GM12878 (cell line): ENCODE results near the gene ABCA4. TPM values are rescaled to one million over a fixed set of nuclear protein-coding genes. Genes with fewer than 3 reads are reported as not detected.

Experiments used
- ATAC-seq: fragments of 200-7000 bp; cut with Tn5 transposase; 3 replicates; pipeline ENCODE4 v1.9.1; 2020; ENCODE audit warnings: mild to moderate bottlenecking, moderate library complexity
- BruUV-seq: library from RNA; stranded (reverse); fragments of 400-500 nt; replicated peaks from 2 replicates; lab custom pipeline; 2021; lab: Mats Ljungman, UMichigan
- CTCF ChIA-PET: fragments of 300-600 bp; sonication (Branson Sonifier 250); formaldehyde crosslinking; extraction: SDS; loops from one replicate; lab custom pipeline; 2021; ENCODE audit warnings: inconsistent platforms; lab: Yijun Ruan, JAX
- POLR2A ChIA-PET: fragments of 350-600 bp; formaldehyde crosslinking; extraction: SDS; loops from one replicate; lab custom pipeline; 2021; ENCODE audit warnings: inconsistent platforms; lab: Charles Lee
- RAD21 ChIA-PET: fragments of 300-600 bp; sonication (Branson Sonifier 250); formaldehyde crosslinking; loops from one replicate; lab custom pipeline; 2023; ENCODE audit warnings: antibody characterized with exemption; ENCODE audit not compliant: unreplicated experiment; lab: Charles Lee
- SMC1A ChIA-PET: fragments of 300-600 bp; sonication (Branson Sonifier 250); formaldehyde crosslinking; loops from one replicate; lab custom pipeline; 2023; ENCODE audit not compliant: unreplicated experiment, uncharacterized antibody; lab: Charles Lee
- DNase-seq: peaks from one replicate; pipeline ENCODE4 v3.0.0-alpha.2; 2011; ENCODE audit warnings: low read depth, low spot score
- FAIRE-seq: peaks from 3 replicates; lab custom pipeline; 2011; peaks lifted over from hg19 to GRCh38; lab: Jason Lieb, UNC
- H2AFZ ChIP-seq: 2 replicates; pipeline ENCODE4 v1.6.0; 2011; ENCODE audit warnings: low read depth, low read length, control low read depth; ENCODE audit not compliant: control insufficient read depth
- H3K27ac ChIP-seq: 2 replicates; pipeline ENCODE4 v1.5.1; 2011; ENCODE audit warnings: control low read depth; ENCODE audit not compliant: control insufficient read depth, insufficient read depth
- H3K27me3 ChIP-seq, 2 experiments: replicated peaks in 1 of 2; 2 replicates each; pipeline versions ENCODE4 v1.6.0 to v1.6.1; 2011; ENCODE audit warnings: low read length in 1 of 2; ENCODE audit not compliant: control insufficient read depth in 2 of 2, insufficient read depth in 2 of 2
- H3K36me3 ChIP-seq, 2 experiments: 2 replicates each; pipeline ENCODE4 v1.5.1; 2011; ENCODE audit warnings: low read length in 1 of 2; ENCODE audit not compliant: control insufficient read depth in 2 of 2, insufficient read depth in 2 of 2
- H3K4me1 ChIP-seq: 2 replicates; pipeline ENCODE4 v1.6.1; 2011; ENCODE audit warnings: mild to moderate bottlenecking, low read length, moderate library complexity, mixed read lengths; ENCODE audit not compliant: control insufficient read depth, insufficient read depth
- H3K4me2 ChIP-seq: 2 replicates; pipeline ENCODE4 v1.6.0; 2011; ENCODE audit warnings: control low read depth; ENCODE audit not compliant: control insufficient read depth, insufficient read depth
- H3K4me3 ChIP-seq: fragments of 200-600 bp; sonication (generic); 2 replicates; pipeline ENCODE4 v1.5.1; 2016
- H3K79me2 ChIP-seq: 2 replicates; pipeline ENCODE4 v1.6.0; 2011; ENCODE audit warnings: low read length; ENCODE audit not compliant: control insufficient read depth, insufficient read depth
- H3K9ac ChIP-seq: 2 replicates; pipeline ENCODE4 v1.8.0; 2011; ENCODE audit warnings: low read length, control low read depth, mixed read lengths; ENCODE audit not compliant: control insufficient read depth, insufficient read depth
- H3K9me3 ChIP-seq: replicated peaks from 3 replicates; pipeline ENCODE4 v1.5.1; 2011; ENCODE audit warnings: mild to moderate bottlenecking, low read length; ENCODE audit not compliant: control insufficient read depth, insufficient read depth
- H4K20me1 ChIP-seq: 2 replicates; pipeline ENCODE4 v1.6.0; 2011; ENCODE audit not compliant: control insufficient read depth, insufficient read depth
- BMI1 ChIP-seq: fragments of 450-650 bp; IDR thresholded peaks from 2 replicates; pipeline ENCODE4 v1.6.1; 2016; ENCODE audit warnings: mild to moderate bottlenecking, moderate library complexity, borderline replicate concordance
- CTCF ChIP-seq, 3 experiments: IDR thresholded peaks in 2 of 3; conservative IDR thresholded peaks in 1 of 3; 2 replicates each; pipeline ENCODE4 v1.5.1; 2011; ENCODE audit warnings: low read depth in 3 of 3, low read length in 3 of 3, mild to moderate bottlenecking in 3 of 3, control low read depth in 2 of 3, moderate library complexity in 2 of 3, inconsistent platforms in 1 of 3, mixed read lengths in 1 of 3; ENCODE audit not compliant: control insufficient read depth in 2 of 3, insufficient read depth in 1 of 3; ENCODE audit errors: extremely low read depth in 1 of 3
- FOXM1 ChIP-seq: IDR thresholded peaks from 2 replicates; pipeline ENCODE4 v1.6.1; 2012; ENCODE audit warnings: low read depth, mild to moderate bottlenecking, inconsistent platforms, low read length, moderate library complexity
- LARP7 ChIP-seq: fragments of 450-650 bp; IDR thresholded peaks from 2 replicates; pipeline ENCODE4 v1.6.1; 2017; ENCODE audit warnings: mild to moderate bottlenecking
- NFXL1 ChIP-seq: fragments of 450-650 bp; IDR thresholded peaks from 2 replicates; pipeline ENCODE4 v1.6.1; 2017; ENCODE audit warnings: antibody characterized with exemption, mild to moderate bottlenecking, borderline replicate concordance
- RAD21 ChIP-seq: IDR thresholded peaks from 2 replicates; pipeline ENCODE4 v1.6.1; 2011; ENCODE audit warnings: mild to moderate bottlenecking, low read depth, low read length, moderate library complexity; ENCODE audit not compliant: insufficient read depth
- STAT1 ChIP-seq: fragments of 450-650 bp; conservative IDR thresholded peaks from 2 replicates; pipeline ENCODE4 v1.6.1; 2014; ENCODE audit warnings: antibody characterized with exemption, mild to moderate bottlenecking
- TCF3 ChIP-seq: IDR thresholded peaks from 2 replicates; pipeline ENCODE4 v1.6.1; 2012; ENCODE audit warnings: low read depth, mild to moderate bottlenecking, low read length, borderline replicate concordance; ENCODE audit not compliant: insufficient read depth
- ZNF207 ChIP-seq: fragments of 450-650 bp; IDR thresholded peaks from 2 replicates; pipeline ENCODE4 v1.6.1; 2014; ENCODE audit warnings: antibody characterized with exemption, mild to moderate bottlenecking, borderline replicate concordance
- WGBS: methylation state at CpG from one replicate; pipeline ENCODE4 v1.1.6; 2016; ENCODE audit warnings: low lambda C conversion rate; ENCODE audit not compliant: insufficient replicate concordance, insufficient coverage; ENCODE audit errors: missing lambda C conversion rate; 5-methylcytosine and 5-hydroxymethylcytosine counted together
- in situ Hi-C: fragments of 300-500 bp; cut with MboI; formaldehyde crosslinking; loops from 9 replicates; pipeline ENCODE4 v1.14.3; 2018; ENCODE audit warnings: mixed read lengths
- intact Hi-C: fragments of 100-400 bp; cut with micrococcal nuclease; formaldehyde crosslinking; loops from one replicate; pipeline ENCODE4 v1.14.2; 2022; ENCODE audit not compliant: unreplicated experiment
- polyA plus RNA-seq, 11 experiments: library from polyadenylated mRNA; depleted of rRNA in 4 of 11; unstranded in 6 of 11; stranded (reverse) in 5 of 11; fragments of >200 nt; fragmentation: Nextera tagmentation in 4 of 11; fragmentation: Illumina TruSeq in 1 of 11; extraction: Ambion mirVana in 4 of 11; extraction: Trizol in 1 of 11; gene quantifications; 1 replicate in 1 of 11; 2 replicates in 10 of 11; pipeline versions ENCODE4 v1.2.1 to v1.2.3, GENCODE V29; 2011 to 2016; ENCODE audit warnings: inconsistent platforms in 2 of 11, missing spikeins in 2 of 11, low read depth in 1 of 11
- total RNA-seq, 4 experiments: library from RNA; depleted of rRNA in 3 of 4; stranded (reverse); fragments of >200 nt in 3 of 4; fragmentation: Illumina TruSeq in 1 of 4; extraction: Trizol in 1 of 4; gene quantifications; 2 replicates each; pipeline versions ENCODE4 v1.2.1 to v1.2.3, GENCODE V29; 2013 to 2021
- TF ChIP-seq, protein P1 (sequence below): IDR thresholded peaks from 2 replicates; pipeline ENCODE4 v1.6.1; 2011; ENCODE audit warnings: mild to moderate bottlenecking, low read depth, low read length, moderate library complexity; ENCODE audit not compliant: insufficient replicate concordance

ABCA4 gene
- total and polyA plus RNA-seq, 10 of the 15 experiments (the other 5 are each of a cell fraction or from before 2014, with no cell fraction given), result 0.03 to 0.28 (median 0.11) TPM; not detected in 3

- no peak overlapping the region for H3K9ac ChIP-seq
- H3K36me3 ChIP-seq, result no peaks in the 10 kb centered on the region
- WGBS, result 30% methylated on average over 10 of the region's 10 CpGs
- no peak overlapping the region for H3K27ac ChIP-seq
- no peak overlapping the region for H2AFZ ChIP-seq
- in situ Hi-C loops (no loop called here), intact Hi-C loops (no loop called here)
- ATAC-seq, result peak; percentile 85
- TF ChIP-seq FOXM1, result no peak
- TF ChIP-seq BMI1, result no peak
- TF ChIP-seq, protein P1, sequence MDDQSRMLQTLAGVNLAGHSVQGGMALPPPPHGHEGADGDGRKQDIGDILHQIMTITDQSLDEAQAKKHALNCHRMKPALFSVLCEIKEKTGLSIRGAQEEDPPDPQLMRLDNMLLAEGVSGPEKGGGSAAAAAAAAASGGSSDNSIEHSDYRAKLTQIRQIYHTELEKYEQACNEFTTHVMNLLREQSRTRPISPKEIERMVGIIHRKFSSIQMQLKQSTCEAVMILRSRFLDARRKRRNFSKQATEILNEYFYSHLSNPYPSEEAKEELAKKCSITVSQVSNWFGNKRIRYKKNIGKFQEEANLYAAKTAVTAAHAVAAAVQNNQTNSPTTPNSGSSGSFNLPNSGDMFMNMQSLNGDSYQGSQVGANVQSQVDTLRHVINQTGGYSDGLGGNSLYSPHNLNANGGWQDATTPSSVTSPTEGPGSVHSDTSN, result no peak
- TF ChIP-seq NFXL1, result no peak
- no peak for TF ChIP-seq TCF3
- peak; percentile 26; the same call in 1 of the 2 replicates for TF ChIP-seq RAD21
- no peak for TF ChIP-seq LARP7
- TF ChIP-seq STAT1, result no peak
- TF ChIP-seq ZNF207, result no peak
- TF ChIP-seq CTCF (IDR thresholded peaks at IDR 0.05 in 2 of 3, conservative IDR thresholded peaks at IDR 0.05 in 1 of 3; ENCODE audit: control insufficient read depth in 2 of 3, extremely low read depth in 1 of 3, insufficient read depth in 1 of 3, low read depth in 3 of 3, low read length in 3 of 3), result peak; percentile 27 to 34 (median 28); a peak in 3 of 6 replicates
- SMC1A ChIA-PET, result interaction anchor here (0.6 to 1.7 kb wide), 2 partner anchors 15 to 508 kb away, joined by 3 to 4 read pairs; no protein-coding TSS in a partner anchor
- BruUV-seq, result no TSS peak
- H3K4me3 ChIP-seq, result no peak overlapping the region
- no peaks in the 10 kb centered on the region for H3K4me1 ChIP-seq
- H3K27me3 ChIP-seq, result no peaks in the 10 kb centered on the region
- DNase-seq, result no peak
- CTCF ChIA-PET, result interaction anchor here (0.5 to 1.8 kb wide), 3 partner anchors 16 to 58 kb away, joined by 3 to 6 read pairs (median 3); no protein-coding TSS in a partner anchor
- no peak overlapping the region for H3K4me2 ChIP-seq
- POLR2A ChIA-PET, result interaction anchor here (0.5 kb wide), 1 partner anchor 894 kb away, joined by 6 read pairs; no protein-coding TSS in a partner anchor
- H4K20me1 ChIP-seq, result no peaks in the 10 kb centered on the region
- H3K9me3 ChIP-seq, result no peaks in the 10 kb centered on the region
- RAD21 ChIA-PET, result interaction anchor here (0.7 kb wide), 1 partner anchor 340 kb away, joined by 3 read pairs; no protein-coding TSS in a partner anchor
- no peaks in the 10 kb centered on the region for H3K79me2 ChIP-seq
- FAIRE-seq, result no peak
These were observed 140.4 kb downstream of the ABCA4 start for GRCh38 chr1:93980320-93981273.
